HEK293 (cell line): ENCODE data around the gene PIK3IP1.
A peak's percentile ranks its signal among the peaks of the same experiment; 100 is the strongest.
"Not testable (repeated sequence)": the region's sequence is repeated elsewhere in the genome, so short reads cannot be mapped to it uniquely, and the experiment has no call there.

ENCODE experiments used
- CTCF ChIA-PET: fragments of 350-600 bp; formaldehyde crosslinking; extraction: SDS; loops from one replicate; lab custom pipeline; 2021; ENCODE audit warnings: antibody characterized with exemption; lab: Yijun Ruan, JAX
- POLR2A ChIA-PET: fragments of 300-600 bp; formaldehyde crosslinking; extraction: SDS; loops from one replicate; lab custom pipeline; 2020; ENCODE audit warnings: antibody characterized with exemption, inconsistent platforms; lab: Yijun Ruan, JAX
- H3K27ac ChIP-seq: fragments of 200-500 bp; sonication (Bioruptor generic); 2 replicates; pipeline ENCODE4 v1.5.1; 2014; ENCODE audit warnings: low read depth, low read length, control low read depth, inconsistent platforms; ENCODE audit errors: extremely low read depth
- H3K36me3 ChIP-seq, 2 experiments: fragments of 200-500 bp in 1 of 2; sonication (Bioruptor generic) in 1 of 2; 1 replicate in 1 of 2; 2 replicates in 1 of 2; pipeline ENCODE4 v1.5.1; 2014 to 2017; ENCODE audit warnings: inconsistent platforms in 2 of 2, low read length in 2 of 2; ENCODE audit not compliant: control insufficient read depth in 2 of 2, insufficient read depth in 1 of 2
- H3K4me1 ChIP-seq: fragments of 200-500 bp; sonication (Bioruptor generic); 2 replicates; pipeline ENCODE4 v1.5.1; 2014; ENCODE audit warnings: mild to moderate bottlenecking, low read length, inconsistent platforms; ENCODE audit not compliant: control insufficient read depth, insufficient read depth
- H3K4me3 ChIP-seq: 2 replicates; pipeline ENCODE4 v1.5.1; 2011; ENCODE audit warnings: low read depth, mild to moderate bottlenecking, control low read depth, low read length, moderate library complexity
- H3K9me3 ChIP-seq: fragments of 200-500 bp; sonication (Bioruptor generic); 2 replicates; pipeline ENCODE4 v1.5.1; 2014; ENCODE audit warnings: low read depth, low read length, inconsistent platforms; ENCODE audit not compliant: control insufficient read depth, insufficient read depth
- ATF2 ChIP-seq: fragments of 450-650 bp; formaldehyde crosslinking; IDR thresholded peaks from 2 replicates; pipeline ENCODE4 v1.5.1; 2016; ENCODE audit warnings: missing biosample characterization, missing genetic modification characterization, low read depth
- FEZF1 ChIP-seq: fragments of 450-650 bp; formaldehyde crosslinking; IDR thresholded peaks from 2 replicates; pipeline ENCODE4 v1.5.1; 2016; ENCODE audit warnings: missing biosample characterization, missing genetic modification characterization
- HIC1 ChIP-seq: fragments of 450-650 bp; formaldehyde crosslinking; IDR thresholded peaks from 2 replicates; pipeline ENCODE4 v1.5.1; 2016; ENCODE audit warnings: missing biosample characterization, missing genetic modification characterization
- KLF16 ChIP-seq: fragments of 450-650 bp; formaldehyde crosslinking; IDR thresholded peaks from 2 replicates; pipeline ENCODE4 v1.5.1; 2017; ENCODE audit warnings: missing biosample characterization, missing genetic modification characterization
- OSR2 ChIP-seq: fragments of 450-650 bp; formaldehyde crosslinking; IDR thresholded peaks from 2 replicates; pipeline ENCODE4 v1.5.1; 2016; ENCODE audit warnings: missing biosample characterization, missing genetic modification characterization
- SP3 ChIP-seq: fragments of 450-650 bp; formaldehyde crosslinking; IDR thresholded peaks from 2 replicates; pipeline ENCODE4 v1.5.1; 2016; ENCODE audit warnings: missing biosample characterization, missing genetic modification characterization
- TRIM28 ChIP-seq: IDR thresholded peaks from 2 replicates; pipeline ENCODE4 v1.6.1; 2011; ENCODE audit warnings: low read length, control low read depth, borderline replicate concordance
- ZBTB17 ChIP-seq: fragments of 450-650 bp; formaldehyde crosslinking; IDR thresholded peaks from 2 replicates; pipeline ENCODE4 v1.5.1; 2016; ENCODE audit warnings: missing biosample characterization, missing genetic modification characterization
- ZEB2 ChIP-seq: fragments of 450-650 bp; formaldehyde crosslinking; IDR thresholded peaks from 2 replicates; pipeline ENCODE4 v1.5.1; 2016; ENCODE audit warnings: missing biosample characterization, missing genetic modification characterization
- ZNF2 ChIP-seq: fragments of 450-650 bp; formaldehyde crosslinking; IDR thresholded peaks from 2 replicates; pipeline ENCODE4 v1.5.1; 2016; ENCODE audit warnings: missing biosample characterization, missing genetic modification characterization
- ZNF404 ChIP-seq: fragments of 450-650 bp; formaldehyde crosslinking; IDR thresholded peaks from 2 replicates; pipeline ENCODE4 v1.5.1; 2017; ENCODE audit warnings: missing biosample characterization, missing genetic modification characterization
- ZNF473 ChIP-seq: fragments of 450-650 bp; formaldehyde crosslinking; IDR thresholded peaks from 2 replicates; pipeline ENCODE4 v1.5.1; 2017; ENCODE audit warnings: missing biosample characterization, missing genetic modification characterization
- ZNF514 ChIP-seq: fragments of 450-650 bp; formaldehyde crosslinking; IDR thresholded peaks from 2 replicates; pipeline ENCODE4 v1.5.1; 2016; ENCODE audit warnings: missing biosample characterization, missing genetic modification characterization
- ZNF629 ChIP-seq: fragments of 450-650 bp; formaldehyde crosslinking; IDR thresholded peaks from 2 replicates; pipeline ENCODE4 v1.5.1; 2017; ENCODE audit warnings: missing biosample characterization, missing genetic modification characterization
- ZNF639 ChIP-seq: fragments of 450-650 bp; formaldehyde crosslinking; IDR thresholded peaks from 2 replicates; pipeline ENCODE4 v1.5.1; 2016; ENCODE audit warnings: missing biosample characterization, missing genetic modification characterization
- ZNF664 ChIP-seq: fragments of 450-650 bp; formaldehyde crosslinking; IDR thresholded peaks from 2 replicates; pipeline ENCODE4 v1.5.1; 2016; ENCODE audit warnings: missing biosample characterization, missing genetic modification characterization
- ZSCAN4 ChIP-seq: fragments of 450-650 bp; formaldehyde crosslinking; IDR thresholded peaks from 2 replicates; pipeline ENCODE4 v1.5.1; 2017; ENCODE audit warnings: missing biosample characterization, missing genetic modification characterization

PIK3IP1 gene

GRCh38 chr22:31246687-31247086, 45.6 kb downstream of the PIK3IP1 start:
- ChIA-PET POLR2A (interaction anchor here (0.6 to 0.7 kb wide), 3 partner anchors 87 to 375 kb away, joined by 3 to 4 read pairs (median 4); partner anchors contain the start of gene RNF185), CTCF (interaction anchor here (0.5 to 6.3 kb wide), 5 partner anchors 16 to 138 kb away, joined by 3 to 41 read pairs (median 5); partner anchors contain the start of gene LIMK2)
- no peaks in the 10 kb centered on the region for H3K9me3 ChIP-seq

GRCh38 chr22:31245998-31246397, 46.3 kb downstream of the PIK3IP1 start:
- H3K4me1 ChIP-seq, H3K27ac ChIP-seq, H3K9me3 ChIP-seq, H3K36me3 ChIP-seq, H3K4me3 ChIP-seq: not testable (repeated sequence)
- peak; percentile 63; the same call in 1 of the 2 replicates for TF ChIP-seq ZSCAN4 (tag by site-specific recombination)
- ChIA-PET POLR2A (interaction anchor here (0.7 kb wide), 1 partner anchor 102 kb away, joined by 4 read pairs; no protein-coding TSS in a partner anchor), CTCF (interaction anchor here (2.5 to 6.3 kb wide), 3 partner anchors 26 to 33 kb away, joined by 14 to 41 read pairs (median 31); partner anchors contain the start of gene LIMK2)

More at GRCh38 chr22:31246687-31247086, 45.6 kb downstream of the PIK3IP1 start:
- H3K27ac ChIP-seq = no peak overlapping the region
- no peak overlapping the region for H3K4me3 ChIP-seq
- no peaks in the 10 kb centered on the region for H3K36me3 ChIP-seq
- peaks cover 2% of the 10 kb centered on the region; the same call in 1 of the 2 replicates for H3K4me1 ChIP-seq
- TF ChIP-seq OSR2 (tag by site-specific recombination) (peak; percentile 31; the same call in 1 of the 2 replicates), ZNF473 (tag by site-specific recombination) (no peak), KLF16 (no peak), ZNF404 (tag by site-specific recombination) (no peak), ZNF629 (tag by site-specific recombination) (peak; percentile 83), ZNF639 (tag by site-specific recombination) (0 out of 2 replicates have a peak, but pooled peaks have one; percentile 38), ZEB2 (peak; percentile 52; the same call in 1 of the 2 replicates), ZNF664 (peak; percentile 85; the same call in 1 of the 2 replicates), ATF2 (tag by site-specific recombination) (peak; percentile 69; the same call in 1 of the 2 replicates)

- ChIA-PET POLR2A (interaction anchor here (0.8 to 1.3 kb wide), 3 partner anchors 12 to 138 kb away, joined by 3 to 4 read pairs (median 3); partner anchors contain the start of genes PIK3IP1 and SELENOM), CTCF (interaction anchor here (0.5 to 2.5 kb wide), 12 partner anchors 10 to 137 kb away, joined by 3 to 14 read pairs (median 3); partner anchors contain the start of genes LIMK2 and SELENOM)
- Histone ChIP-seq H3K9me3 (no peaks in the 10 kb centered on the region), H3K4me1 (peaks cover 2% of the 10 kb centered on the region; the same call in 1 of the 2 replicates), H3K36me3 (no peaks in the 10 kb centered on the region), H3K4me3 (no peak overlapping the region), H3K27ac (no peak overlapping the region)
- no peak for TF ChIP-seq FEZF1
- no peak for TF ChIP-seq HIC1 (tag by site-specific recombination)
- no peak for TF ChIP-seq ZNF514 (tag by site-specific recombination)
- no peak for TF ChIP-seq SP3 (tag by site-specific recombination)
- TF ChIP-seq ZBTB17 = no peak
- TF ChIP-seq TRIM28 = no peak
- TF ChIP-seq KLF16 = no peak
- TF ChIP-seq ZNF2 = no peak
These were observed 47.3 kb downstream of the PIK3IP1 start for GRCh38 chr22:31244943-31245451.
